Bronchial epithelial cell (primary cell): ENCODE data around the gene TMEM51. TPM values are rescaled to one million over a fixed set of nuclear protein-coding genes. Genes with fewer than 3 reads are reported as not detected.
A peak's percentile ranks its signal among the peaks of the same experiment; 100 is the strongest.

Source experiments
- DNase-seq: peaks from one replicate; pipeline ENCODE4 v3.0.0-alpha.2; 2010; ENCODE audit warnings: low read depth
- FAIRE-seq: peaks from 2 replicates; lab custom pipeline; 2011; peaks lifted over from hg19 to GRCh38; lab: Jason Lieb, UNC
- H3K27me3 ChIP-seq: 2 replicates; pipeline ENCODE4 v1.5.1; 2011; ENCODE audit warnings: low read length; ENCODE audit not compliant: control insufficient read depth, insufficient read depth
- H3K36me3 ChIP-seq: 2 replicates; pipeline ENCODE4 v1.5.1; 2011; ENCODE audit warnings: low read length; ENCODE audit not compliant: control insufficient read depth, insufficient read depth
- H3K4me3 ChIP-seq: 2 replicates; pipeline ENCODE4 v1.5.1; 2011; ENCODE audit warnings: mild to moderate bottlenecking, low read depth, low read length, control low read depth
- CTCF ChIP-seq: IDR thresholded peaks from 2 replicates; pipeline ENCODE4 v1.5.1; 2011; ENCODE audit warnings: mild to moderate bottlenecking, moderate library complexity, low read length, control low read depth, inconsistent platforms; ENCODE audit not compliant: insufficient read depth, severe bottlenecking
- total RNA-seq: library from RNA; depleted of rRNA; stranded (reverse); fragments of >200 nt; gene quantifications from 2 replicates; pipeline ENCODE4 v1.2.1, GENCODE V29; 2014

TMEM51 gene
- total RNA-seq, 1 donor from 2014 or later: 5.3 TPM

- Histone ChIP-seq H3K36me3 (no peaks in the 10 kb centered on the region), H3K4me3 (no peak overlapping the region), H3K27me3 (no peaks in the 10 kb centered on the region)
- DNase-seq: no peak
- no peak for TF ChIP-seq CTCF
- no peak for FAIRE-seq
These were observed 27.5 kb downstream of the TMEM51 start for GRCh38 chr1:15180945-15181523.

- TF ChIP-seq CTCF: no peak
- FAIRE-seq: no peak
- no peak for DNase-seq
- H3K27me3 ChIP-seq: no peaks in the 10 kb centered on the region
- no peaks in the 10 kb centered on the region for H3K36me3 ChIP-seq
- H3K4me3 ChIP-seq: no peak overlapping the region
These were observed 28.0 kb downstream of the TMEM51 start for GRCh38 chr1:15181564-15181963.

GRCh38 chr1:15184436-15185241 lies 31.1 kb downstream of the TMEM51 start:
- no peaks in the 10 kb centered on the region for H3K36me3 ChIP-seq
- H3K4me3 ChIP-seq: no peak overlapping the region
- DNase-seq (no peak), FAIRE-seq (no peak)
- TF ChIP-seq CTCF: no peak
- H3K27me3 ChIP-seq: no peaks in the 10 kb centered on the region

- Histone ChIP-seq H3K36me3 (no peaks in the 10 kb centered on the region), H3K4me3 (no peak overlapping the region), H3K27me3 (no peaks in the 10 kb centered on the region)
- no peak for TF ChIP-seq CTCF
- peak; percentile 47 for FAIRE-seq
- DNase-seq: no peak
These were observed 32.1 kb downstream of the TMEM51 start for GRCh38 chr1:15185617-15186016.

GRCh38 chr1:15186073-15186845 lies 32.7 kb downstream of the TMEM51 start:
- TF ChIP-seq CTCF: no peak
- no peak for FAIRE-seq
- Histone ChIP-seq H3K4me3 (no peak overlapping the region), H3K36me3 (no peaks in the 10 kb centered on the region), H3K27me3 (no peaks in the 10 kb centered on the region)
- DNase-seq: no peak
